Neural progenitor cell (in vitro differentiated cells): Measurements from ENCODE around the gene HMX1. TPM values are rescaled to one million over a fixed set of nuclear protein-coding genes. Genes with fewer than 3 reads are reported as not detected.

Source experiments
- DNase-seq: peaks from one replicate; pipeline ENCODE4 v3.0.0-alpha.2; 2016; ENCODE audit warnings: low spot score
- H2AFZ ChIP-seq: fragments of 200-600 bp; sonication (generic); replicated peaks from 2 replicates; pipeline ENCODE4 v1.6.1; 2016; ENCODE audit warnings: antibody characterized with exemption
- H3F3A ChIP-seq: fragments of 200-600 bp; sonication (generic); 2 replicates; pipeline ENCODE4 v1.6.1; 2016; ENCODE audit warnings: antibody characterized with exemption, low read depth
- H3K27ac ChIP-seq: fragments of 200-600 bp; sonication (generic); 2 replicates; pipeline ENCODE4 v1.5.1; 2016; ENCODE audit warnings: mild to moderate bottlenecking
- H3K27me3 ChIP-seq: fragments of 200-600 bp; sonication (generic); 2 replicates; pipeline ENCODE4 v1.6.1; 2016; ENCODE audit warnings: mild to moderate bottlenecking, moderate library complexity
- H3K36me3 ChIP-seq: fragments of 200-600 bp; sonication (generic); 2 replicates; pipeline ENCODE4 v1.5.1; 2016
- H3K4me1 ChIP-seq: fragments of 200-600 bp; sonication (generic); 2 replicates; pipeline ENCODE4 v1.6.1; 2016; ENCODE audit warnings: mixed run types
- H3K4me2 ChIP-seq: fragments of 200-600 bp; sonication (generic); 2 replicates; pipeline ENCODE4 v1.6.1; 2016
- H3K4me3 ChIP-seq: fragments of 200-600 bp; sonication (generic); 2 replicates; pipeline ENCODE4 v1.5.1; 2016
- H3K79me2 ChIP-seq: fragments of 200-600 bp; sonication (generic); 2 replicates; pipeline ENCODE4 v1.6.1; 2016; ENCODE audit warnings: low read depth
- H3K9ac ChIP-seq: fragments of 200-600 bp; sonication (generic); 2 replicates; pipeline ENCODE4 v1.6.1; 2016
- H3K9me3 ChIP-seq: fragments of 200-600 bp; sonication (generic); 2 replicates; pipeline ENCODE4 v1.5.1; 2016; ENCODE audit warnings: low read depth
- H4K20me1 ChIP-seq: fragments of 200-600 bp; sonication (generic); 2 replicates; pipeline ENCODE4 v1.6.1; 2016; ENCODE audit warnings: low read depth
- H3K27ac Mint-ChIP-seq: 3 replicates; pipeline ENCODE4 v1.8.0; 2021; ENCODE audit warnings: mixed read lengths
- H3K27me3 Mint-ChIP-seq: 2 replicates; pipeline ENCODE4 v1.8.0; 2022; ENCODE audit warnings: low read depth, mild to moderate bottlenecking, inconsistent platforms, moderate library complexity, mixed read lengths; ENCODE audit not compliant: insufficient read depth
- H3K36me3 Mint-ChIP-seq: 3 replicates; pipeline ENCODE4 v1.8.0; 2021; ENCODE audit warnings: mixed read lengths
- H3K4me1 Mint-ChIP-seq: 3 replicates; pipeline ENCODE4 v1.8.0; 2021; ENCODE audit warnings: mixed read lengths
- H3K4me3 Mint-ChIP-seq: 3 replicates; pipeline ENCODE4 v1.8.0; 2021; ENCODE audit warnings: mild to moderate bottlenecking, moderate library complexity, mixed read lengths
- H3K9me3 Mint-ChIP-seq: 3 replicates; pipeline ENCODE4 v1.8.0; 2020; ENCODE audit warnings: mixed read lengths
- EZH2 ChIP-seq: fragments of 200-600 bp; sonication (generic); IDR thresholded peaks from 2 replicates; pipeline ENCODE4 v1.6.1; 2017; ENCODE audit warnings: antibody characterized with exemption, mild to moderate bottlenecking, moderate library complexity
- EZH2phosphoT487 ChIP-seq: fragments of 200-600 bp; sonication (generic); IDR thresholded peaks from 2 replicates; pipeline ENCODE4 v1.6.1; 2017; ENCODE audit warnings: antibody characterized with exemption
- total RNA-seq: library from RNA; depleted of rRNA; stranded (reverse); fragments of >200 nt; gene quantifications from 2 replicates; pipeline ENCODE4 v1.2.3, GENCODE V29; 2015; ENCODE audit warnings: low replicate concordance
- TF ChIP-seq, protein P1 (sequence below): fragments of 200-600 bp; sonication (generic); IDR thresholded peaks from 2 replicates; pipeline ENCODE4 v1.5.1; 2017; ENCODE audit warnings: antibody characterized with exemption, mild to moderate bottlenecking

Gene HMX1
- total RNA-seq, 1 donor from 2014 or later, result not detected

- DNase-seq, result no peak
- Mint-ChIP-seq H3K4me3 (no peak overlapping the region), H3K27ac (no peak overlapping the region), H3K9me3 (no peaks in the 10 kb centered on the region), H3K36me3 (no peaks in the 10 kb centered on the region), H3K27me3 (peaks cover 5% of the 10 kb centered on the region), H3K4me1 (peaks cover 2% of the 10 kb centered on the region)
- Histone ChIP-seq H3K27me3 (peaks cover 60% of the 10 kb centered on the region), H3K9me3 (no peaks in the 10 kb centered on the region), H2AFZ (no peak overlapping the region), H3K27ac (no peak overlapping the region), H4K20me1 (no peaks in the 10 kb centered on the region), H3K79me2 (no peaks in the 10 kb centered on the region), H3K4me2 (no peak overlapping the region), H3K4me1 (no peaks in the 10 kb centered on the region), H3K4me3 (no peak overlapping the region), H3K9ac (no peak overlapping the region), H3F3A (no peaks in the 10 kb centered on the region), H3K36me3 (no peaks in the 10 kb centered on the region)
- TF ChIP-seq EZH2 (no peak), EZH2phosphoT487 (no peak)
- TF ChIP-seq, protein P1, sequence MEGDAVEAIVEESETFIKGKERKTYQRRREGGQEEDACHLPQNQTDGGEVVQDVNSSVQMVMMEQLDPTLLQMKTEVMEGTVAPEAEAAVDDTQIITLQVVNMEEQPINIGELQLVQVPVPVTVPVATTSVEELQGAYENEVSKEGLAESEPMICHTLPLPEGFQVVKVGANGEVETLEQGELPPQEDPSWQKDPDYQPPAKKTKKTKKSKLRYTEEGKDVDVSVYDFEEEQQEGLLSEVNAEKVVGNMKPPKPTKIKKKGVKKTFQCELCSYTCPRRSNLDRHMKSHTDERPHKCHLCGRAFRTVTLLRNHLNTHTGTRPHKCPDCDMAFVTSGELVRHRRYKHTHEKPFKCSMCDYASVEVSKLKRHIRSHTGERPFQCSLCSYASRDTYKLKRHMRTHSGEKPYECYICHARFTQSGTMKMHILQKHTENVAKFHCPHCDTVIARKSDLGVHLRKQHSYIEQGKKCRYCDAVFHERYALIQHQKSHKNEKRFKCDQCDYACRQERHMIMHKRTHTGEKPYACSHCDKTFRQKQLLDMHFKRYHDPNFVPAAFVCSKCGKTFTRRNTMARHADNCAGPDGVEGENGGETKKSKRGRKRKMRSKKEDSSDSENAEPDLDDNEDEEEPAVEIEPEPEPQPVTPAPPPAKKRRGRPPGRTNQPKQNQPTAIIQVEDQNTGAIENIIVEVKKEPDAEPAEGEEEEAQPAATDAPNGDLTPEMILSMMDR, result no peak
Measured at GRCh38 chr4:8912506-8912905, 40.9 kb upstream of the HMX1 start.

DNA sequence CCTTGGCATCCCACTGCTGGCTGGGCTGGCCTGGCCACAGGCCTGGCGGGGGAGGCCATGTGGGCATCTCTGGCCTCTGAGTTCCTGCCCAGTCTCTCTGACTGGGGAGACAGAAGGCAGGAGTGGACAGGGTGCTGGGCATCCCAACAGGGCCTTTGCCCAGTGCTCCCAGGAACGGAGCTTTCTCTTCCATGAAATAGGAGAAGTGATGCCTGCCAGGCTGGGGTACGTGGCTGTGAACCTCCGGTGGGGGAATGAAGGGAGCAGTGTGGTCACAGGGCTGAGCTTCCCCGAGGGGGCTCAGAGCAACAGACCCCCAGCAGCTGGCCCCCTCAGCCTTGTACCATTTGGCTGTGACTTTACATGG, 40.4 kb upstream of the HMX1 start:
- Mint-ChIP-seq H3K36me3 (no peaks in the 10 kb centered on the region), H3K27me3 (peaks cover 6% of the 10 kb centered on the region), H3K27ac (no peak overlapping the region), H3K4me3 (no peak overlapping the region), H3K4me1 (peaks cover 2% of the 10 kb centered on the region), H3K9me3 (no peaks in the 10 kb centered on the region)
- H3K36me3 ChIP-seq, result no peaks in the 10 kb centered on the region
- H3K4me2 ChIP-seq, result no peak overlapping the region
- no peak for DNase-seq
- H3F3A ChIP-seq, result no peaks in the 10 kb centered on the region
- no peaks in the 10 kb centered on the region for H3K9me3 ChIP-seq
- no peaks in the 10 kb centered on the region for H3K79me2 ChIP-seq
- peaks cover 60% of the 10 kb centered on the region for H3K27me3 ChIP-seq
- no peak for TF ChIP-seq EZH2
- TF ChIP-seq, protein P1, result no peak
- no peak for TF ChIP-seq EZH2phosphoT487
- no peak overlapping the region for H3K27ac ChIP-seq
- no peaks in the 10 kb centered on the region for H3K4me1 ChIP-seq
- no peaks in the 10 kb centered on the region for H4K20me1 ChIP-seq
- no peak overlapping the region for H3K9ac ChIP-seq
- H3K4me3 ChIP-seq, result no peak overlapping the region
- no peak overlapping the region for H2AFZ ChIP-seq

DNA sequence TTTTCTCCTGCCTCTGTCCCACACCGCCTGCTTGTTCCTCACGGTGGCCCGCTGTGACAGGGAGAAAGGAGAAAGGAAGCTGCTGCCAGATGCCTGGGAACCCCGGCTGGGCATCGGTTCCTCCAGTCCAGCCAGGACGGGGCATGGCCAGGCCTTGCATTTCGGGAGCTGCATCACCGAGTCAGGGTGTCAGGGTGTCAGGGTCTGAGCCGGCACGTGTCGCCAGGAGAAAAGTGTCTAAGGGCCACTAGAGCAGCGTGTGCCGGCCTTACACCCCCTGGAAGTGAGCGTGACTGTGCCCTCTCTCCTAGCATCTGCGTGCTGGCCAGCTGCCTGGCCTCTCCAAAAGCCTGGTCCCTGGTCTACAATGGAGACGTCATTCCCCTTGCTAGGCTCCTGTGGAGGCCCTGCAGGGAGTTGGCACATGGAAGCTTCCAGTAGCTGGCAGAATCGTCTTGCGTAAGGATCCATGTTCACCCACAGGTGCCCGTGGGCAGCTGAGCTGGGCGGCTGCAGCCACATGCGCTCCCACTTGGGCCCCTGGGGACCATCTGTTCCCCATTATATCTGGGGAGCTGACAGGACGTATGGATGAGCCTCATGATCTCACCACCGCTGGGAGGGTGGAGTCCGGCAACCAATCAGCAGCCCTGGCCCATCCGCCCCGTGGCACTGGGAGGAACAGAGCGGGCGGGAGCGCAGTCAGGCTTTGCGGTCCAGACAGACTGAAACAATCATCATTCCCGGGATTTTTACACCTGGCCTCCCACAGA, 39.9 kb upstream of the HMX1 start:
- Histone ChIP-seq H3F3A (no peaks in the 10 kb centered on the region), H3K27ac (no peak overlapping the region), H3K4me2 (no peak overlapping the region), H3K9me3 (no peaks in the 10 kb centered on the region), H3K27me3 (peaks cover 61% of the 10 kb centered on the region), H3K9ac (no peak overlapping the region), H4K20me1 (no peaks in the 10 kb centered on the region), H3K4me1 (no peaks in the 10 kb centered on the region), H3K36me3 (no peaks in the 10 kb centered on the region), H3K79me2 (no peaks in the 10 kb centered on the region), H2AFZ (no peak overlapping the region), H3K4me3 (no peak overlapping the region)
- H3K4me3 Mint-ChIP-seq, result no peak overlapping the region
- peaks cover 2% of the 10 kb centered on the region for H3K4me1 Mint-ChIP-seq
- no peak overlapping the region for H3K27ac Mint-ChIP-seq
- TF ChIP-seq, protein P1, result no peak
- no peak for TF ChIP-seq EZH2phosphoT487
- no peak for TF ChIP-seq EZH2
- H3K36me3 Mint-ChIP-seq, result no peaks in the 10 kb centered on the region
- peaks cover 10% of the 10 kb centered on the region for H3K27me3 Mint-ChIP-seq
- no peaks in the 10 kb centered on the region for H3K9me3 Mint-ChIP-seq
- no peak for DNase-seq
